Upper lobe of left lung (tissue), 4 donors: ENCODE results near the gene PRKCA.

ENCODE experiments used
- POLR2A ChIP-seq, 4 donors: fragments of 450-650 bp; IDR thresholded peaks; one replicate each; pipeline ENCODE4 v1.5.1; 2016 to 2017; ENCODE audit warnings: antibody characterized with exemption in 4 of 4, mild to moderate bottlenecking in 2 of 4
- TF ChIP-seq, protein P1 (sequence below), 6 experiments: fragments of 450-650 bp in 4 of 6; fragments of 200-600 bp in 2 of 6; sonication (generic) in 2 of 6; IDR thresholded peaks; one replicate each; pipeline ENCODE4 v1.5.1; 2016 to 2019; ENCODE audit warnings: antibody characterized with exemption in 6 of 6

GRCh38 chr17:66717641-66718058 is 415.2 kb downstream of the PRKCA start:
- TF ChIP-seq, protein P1, sequence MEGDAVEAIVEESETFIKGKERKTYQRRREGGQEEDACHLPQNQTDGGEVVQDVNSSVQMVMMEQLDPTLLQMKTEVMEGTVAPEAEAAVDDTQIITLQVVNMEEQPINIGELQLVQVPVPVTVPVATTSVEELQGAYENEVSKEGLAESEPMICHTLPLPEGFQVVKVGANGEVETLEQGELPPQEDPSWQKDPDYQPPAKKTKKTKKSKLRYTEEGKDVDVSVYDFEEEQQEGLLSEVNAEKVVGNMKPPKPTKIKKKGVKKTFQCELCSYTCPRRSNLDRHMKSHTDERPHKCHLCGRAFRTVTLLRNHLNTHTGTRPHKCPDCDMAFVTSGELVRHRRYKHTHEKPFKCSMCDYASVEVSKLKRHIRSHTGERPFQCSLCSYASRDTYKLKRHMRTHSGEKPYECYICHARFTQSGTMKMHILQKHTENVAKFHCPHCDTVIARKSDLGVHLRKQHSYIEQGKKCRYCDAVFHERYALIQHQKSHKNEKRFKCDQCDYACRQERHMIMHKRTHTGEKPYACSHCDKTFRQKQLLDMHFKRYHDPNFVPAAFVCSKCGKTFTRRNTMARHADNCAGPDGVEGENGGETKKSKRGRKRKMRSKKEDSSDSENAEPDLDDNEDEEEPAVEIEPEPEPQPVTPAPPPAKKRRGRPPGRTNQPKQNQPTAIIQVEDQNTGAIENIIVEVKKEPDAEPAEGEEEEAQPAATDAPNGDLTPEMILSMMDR (IDR thresholded peaks at IDR 0.05), result no peak
- no peak for TF ChIP-seq POLR2A (IDR thresholded peaks at IDR 0.05)
